Measurements from ENCODE around the gene SLC35B3.
"Not testable (repeated sequence)": the region's sequence is repeated elsewhere in the genome, so short reads cannot be mapped to it uniquely, and the experiment has no call there.

SLC35B3 gene

DNA sequence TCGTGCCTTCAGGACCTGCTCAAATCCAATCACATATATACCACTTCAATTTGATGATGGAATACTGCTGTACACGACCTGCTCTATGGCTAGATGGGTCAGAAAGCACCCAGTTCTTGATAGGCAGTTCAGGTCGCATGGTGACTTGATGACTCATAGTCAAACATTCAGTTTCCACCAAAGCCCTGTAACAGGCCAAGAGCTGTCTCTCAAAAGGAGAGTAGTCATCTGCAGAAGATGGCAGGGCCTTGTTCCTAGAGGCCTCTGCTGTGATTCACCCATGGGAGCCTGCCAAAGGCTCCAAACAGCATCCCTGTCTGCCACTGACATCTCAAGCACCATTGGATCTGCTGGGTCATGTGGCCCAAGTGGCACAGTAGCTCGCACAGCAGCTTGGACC is 29.4 kb downstream of the SLC35B3 start:
- DNase-seq: not testable (repeated sequence)

DNA sequence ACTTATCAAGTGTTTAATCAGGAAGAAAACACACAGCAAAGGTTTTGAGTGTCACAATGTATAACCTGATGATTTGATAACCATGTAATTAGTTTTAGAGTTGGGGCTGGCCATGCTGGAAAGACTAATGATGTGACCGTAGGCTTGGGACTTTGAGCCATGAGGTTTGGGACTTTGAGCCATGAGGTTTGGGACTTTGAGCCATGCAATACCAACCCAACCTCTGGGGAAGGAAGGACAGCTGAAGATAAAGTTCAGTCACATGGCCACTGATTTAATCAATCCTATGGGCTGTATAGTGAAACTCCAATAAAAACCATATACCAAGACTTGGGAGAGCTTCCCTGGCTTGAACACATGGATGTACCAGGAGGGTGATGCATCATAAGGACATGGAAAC is 32.8 kb downstream of the SLC35B3 start:
- DNase-seq: no peak

DNA sequence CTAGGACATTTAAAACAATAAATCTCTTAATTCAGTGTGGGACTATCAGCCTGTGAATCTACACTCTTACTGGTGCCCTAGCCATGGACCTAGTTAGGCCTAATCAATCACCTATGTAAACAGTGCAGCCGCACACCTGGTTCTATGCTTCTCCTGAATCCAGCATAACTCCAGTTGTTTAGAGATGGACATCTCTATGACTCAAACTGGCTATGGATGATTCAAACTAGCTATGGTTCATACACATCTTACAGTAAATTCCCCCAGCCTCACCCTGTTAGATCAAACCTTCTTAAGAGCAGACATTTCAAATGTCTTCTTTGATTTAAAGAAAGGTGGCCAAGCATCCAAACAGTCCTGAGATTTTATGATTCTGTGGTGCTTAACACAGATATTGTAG is 34.7 kb downstream of the SLC35B3 start:
- DNase-seq: no peak

DNA sequence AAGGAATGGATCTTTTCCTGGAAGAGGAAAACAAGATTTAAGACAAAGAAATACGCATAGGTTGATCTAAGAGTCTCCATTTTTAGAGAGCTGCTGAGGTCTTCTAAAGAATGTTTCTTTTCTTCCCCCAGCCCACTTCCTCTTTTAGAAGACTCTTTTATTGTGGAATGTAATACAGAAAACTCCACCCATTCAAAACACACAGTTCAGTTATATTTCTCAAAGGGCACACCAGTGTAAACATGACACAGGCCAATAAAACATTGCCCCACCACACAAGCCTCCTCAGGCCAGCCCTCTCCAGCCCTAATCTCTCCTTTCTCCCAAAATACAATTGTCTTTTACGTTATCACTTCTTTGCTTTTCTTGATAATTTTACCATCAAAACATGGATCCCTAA is 42.8 kb downstream of the SLC35B3 start:
- no peak for DNase-seq

DNA sequence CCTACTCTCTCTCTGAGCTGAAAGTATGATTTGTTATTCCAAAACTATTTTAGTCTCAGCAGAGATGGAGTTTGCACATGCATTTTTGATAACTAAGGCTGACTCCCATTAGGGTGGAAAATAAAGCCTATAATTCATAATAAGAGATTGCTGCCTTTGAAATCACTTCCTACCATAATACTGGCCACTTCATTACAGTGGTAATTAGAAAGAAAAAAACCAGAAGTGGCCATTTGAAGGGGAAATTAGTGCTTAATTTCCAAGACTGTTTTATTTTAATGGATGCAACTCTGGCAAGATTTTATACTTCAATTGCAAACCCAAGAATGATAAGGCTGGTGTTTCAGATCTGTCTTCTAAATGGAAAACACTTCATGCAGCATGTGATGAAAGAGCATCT is 43.4 kb downstream of the SLC35B3 start:
- no peak for DNase-seq

DNA sequence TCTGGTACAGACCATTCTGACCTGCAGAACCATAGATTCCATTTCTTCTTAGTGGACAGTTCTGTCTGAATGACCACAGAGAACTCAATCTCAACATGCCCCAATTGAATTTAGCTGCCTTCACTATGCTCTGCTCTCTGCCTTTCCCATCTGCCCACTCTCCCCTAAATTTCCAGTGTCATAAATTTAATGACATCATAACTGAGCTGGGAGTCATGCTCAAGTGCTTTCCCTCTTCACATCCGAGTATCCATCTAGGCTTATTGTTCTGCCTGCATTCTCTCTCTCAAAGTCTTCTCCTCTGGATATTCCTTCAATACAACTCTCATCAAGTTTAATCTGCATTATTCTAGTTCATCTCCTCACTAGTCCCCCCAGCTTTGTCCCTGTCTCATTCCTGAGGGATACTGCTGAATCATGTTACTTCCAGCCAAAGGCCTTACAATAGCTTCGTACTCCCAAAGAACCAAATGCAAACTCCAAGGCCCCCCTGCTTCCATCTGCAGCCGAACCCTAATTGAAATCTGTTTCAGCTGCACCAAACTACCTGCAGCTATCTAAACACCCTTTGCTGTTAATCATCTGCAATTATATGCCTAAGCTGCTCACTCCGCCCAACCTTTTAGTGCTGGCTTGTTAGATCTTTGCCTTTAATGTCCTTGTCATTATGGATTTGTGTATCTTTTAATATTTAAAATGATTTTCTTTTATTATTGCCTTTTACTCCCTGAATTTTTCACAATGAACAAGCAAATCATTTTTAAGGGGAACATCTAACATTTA is 46.1 kb downstream of the SLC35B3 start:
- DNase-seq: no peak

DNA sequence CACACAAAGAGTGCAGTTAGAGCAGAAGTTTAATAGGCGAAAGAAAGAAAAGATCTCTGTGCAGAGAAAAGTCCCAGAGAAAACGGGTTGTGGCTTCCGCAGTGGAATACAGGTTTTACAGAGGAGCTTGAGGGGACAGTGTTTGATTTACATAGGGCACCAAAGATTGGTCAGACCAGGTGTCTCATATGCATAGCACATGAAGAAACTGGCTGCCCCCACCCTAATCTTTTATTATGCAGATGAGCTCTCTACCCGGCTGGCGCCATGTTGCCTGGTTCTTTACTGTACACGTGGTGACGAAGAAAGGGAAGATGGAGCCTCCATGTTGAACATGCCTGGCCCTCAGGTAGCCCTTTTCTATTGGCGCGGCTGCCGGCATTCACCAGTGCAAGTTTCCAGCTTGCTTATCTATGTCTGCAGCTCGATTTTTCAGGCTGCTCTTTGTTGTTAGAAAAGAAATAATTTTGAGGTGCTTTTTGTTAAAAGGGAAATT is 47.4 kb downstream of the SLC35B3 start:
- no peak for DNase-seq

DNA sequence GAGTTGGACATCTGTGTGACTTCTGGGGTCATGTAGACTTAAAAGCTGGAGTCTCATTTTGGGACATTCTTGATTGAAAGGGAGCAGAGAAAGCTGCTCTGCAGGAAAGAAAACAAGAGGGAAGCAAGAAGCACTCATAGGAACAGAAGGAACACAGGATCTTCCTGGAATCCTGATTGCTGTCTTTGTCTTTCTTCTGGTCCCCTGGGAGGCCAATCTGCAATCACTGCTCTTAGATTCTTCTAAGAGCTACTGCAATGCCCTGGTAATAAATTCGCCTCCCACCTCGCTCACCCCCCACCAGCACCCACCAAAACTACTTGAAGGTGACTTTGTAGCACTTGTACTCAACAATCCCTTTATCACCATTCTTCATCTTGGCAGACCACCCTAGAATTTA is 51.8 kb downstream of the SLC35B3 start:
- DNase-seq: no peak

DNA sequence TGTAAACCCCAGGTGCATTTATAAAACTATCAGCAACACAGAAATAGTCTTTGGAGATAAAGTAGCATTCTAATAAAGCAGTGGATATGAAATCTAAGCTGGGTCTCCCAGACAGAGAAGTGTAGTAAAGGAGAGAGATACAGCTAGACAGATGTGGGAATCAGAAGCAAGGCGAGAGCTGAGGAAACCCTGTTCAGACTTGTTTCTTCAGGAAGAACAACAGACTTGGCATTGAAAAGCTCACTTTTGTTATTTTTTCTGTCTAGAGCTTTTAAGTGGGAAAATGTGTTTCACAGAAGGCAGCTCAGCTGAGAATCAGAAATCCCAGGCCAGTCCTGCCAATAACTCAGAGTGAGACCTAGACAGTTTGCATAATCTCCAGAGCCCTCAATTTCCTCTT is 52.9 kb downstream of the SLC35B3 start:
- no peak for DNase-seq

DNA sequence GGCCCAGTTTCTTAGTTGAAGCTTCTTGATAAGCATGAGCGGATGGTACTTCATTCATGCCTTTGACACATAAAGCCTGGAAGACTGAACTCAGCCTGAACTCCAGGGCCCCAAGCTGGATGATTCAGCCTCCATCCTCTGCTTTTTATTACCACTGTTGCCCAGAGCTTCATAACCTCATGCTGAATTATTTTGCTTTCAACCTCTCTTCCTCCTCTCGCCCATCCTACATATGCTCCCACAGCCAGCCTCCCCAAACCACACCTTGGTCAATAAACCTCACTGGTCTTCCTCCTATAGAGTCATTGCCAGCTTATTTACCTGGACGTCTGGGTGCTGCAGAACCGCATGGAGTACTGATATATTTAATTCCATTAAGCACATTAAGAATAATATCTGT is 59.4 kb downstream of the SLC35B3 start:
- DNase-seq: no peak
